Transverse colon (tissue), 4 donors: ENCODE results near the gene RAPGEF6.

Experiments used
- CTCF ChIP-seq, 5 experiments: fragments of 200-600 bp in 3 of 5; fragments of 450-650 bp in 2 of 5; sonication (generic) in 3 of 5; IDR thresholded peaks; 1 replicate in 2 of 5; 2 replicates in 3 of 5; pipeline ENCODE4 v1.5.1; 2016 to 2017; ENCODE audit warnings: antibody characterized with exemption in 5 of 5, inconsistent platforms in 3 of 5, mild to moderate bottlenecking in 2 of 5, moderate library complexity in 1 of 5
- POLR2A ChIP-seq: fragments of 450-650 bp; IDR thresholded peaks from one replicate; pipeline ENCODE4 v1.6.1; 2016; ENCODE audit warnings: antibody characterized with exemption, mild to moderate bottlenecking, moderate library complexity
- POLR2AphosphoS5 ChIP-seq, 3 donors: sonication (generic); formaldehyde crosslinking; IDR thresholded peaks; one replicate each; pipeline ENCODE4 v1.6.1; 2016; ENCODE audit warnings: antibody characterized with exemption in 3 of 3

DNA sequence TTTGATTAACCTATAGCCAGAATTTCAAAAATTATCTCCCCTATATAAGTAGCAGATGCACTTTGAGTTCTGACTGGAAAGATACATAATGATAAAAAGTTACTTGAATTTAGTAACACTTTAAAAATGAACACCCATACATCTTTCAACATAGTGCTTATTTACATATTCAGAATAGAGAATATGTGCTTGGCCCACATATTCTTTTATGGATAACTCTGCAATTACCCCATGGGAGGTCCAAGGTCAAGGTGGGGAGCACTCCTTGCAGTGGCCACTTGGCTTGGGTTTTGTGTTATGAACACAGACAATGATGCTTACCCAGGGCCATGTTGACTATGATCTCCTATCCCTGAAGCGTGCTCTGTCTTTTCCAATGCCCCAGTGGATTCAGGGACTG is 201.9 kb downstream of the RAPGEF6 start:
- no peak for TF ChIP-seq CTCF (IDR thresholded peaks at IDR 0.05)
- no peak for TF ChIP-seq POLR2A
- TF ChIP-seq POLR2AphosphoS5 (IDR thresholded peaks at IDR 0.05): no peak
